H1 (cell line): ENCODE data around the gene PSD. TPM values are rescaled to one million over a fixed set of nuclear protein-coding genes. Genes with fewer than 3 reads are reported as not detected.
A peak's percentile ranks its signal among the peaks of the same experiment; 100 is the strongest.

Experiments
- CTCF ChIA-PET: fragments of 300-600 bp; sonication (Branson Sonifier 250); formaldehyde crosslinking; loops from one replicate; lab custom pipeline; 2021; ENCODE audit not compliant: partially characterized antibody; lab: Charles Lee
- POLR2A ChIA-PET: fragments of 300-600 bp; sonication (Branson Sonifier 250); formaldehyde crosslinking; loops from one replicate; lab custom pipeline; 2021; ENCODE audit warnings: inconsistent platforms; ENCODE audit not compliant: partially characterized antibody; lab: Charles Lee
- DNase-seq, 2 experiments: peaks; one replicate each; pipeline versions ENCODE4 v3.0.0 to v3.0.0-alpha.2; 2010 to 2022; ENCODE audit warnings: low spot score in 2 of 2, low read depth in 1 of 2, mixed read lengths in 1 of 2
- FAIRE-seq: peaks from 2 replicates; lab custom pipeline; 2011; peaks lifted over from hg19 to GRCh38; lab: Jason Lieb, UNC
- H2AFZ ChIP-seq: 2 replicates; pipeline ENCODE4 v1.8.1; 2012; ENCODE audit warnings: low read length, inconsistent platforms
- H2AK5ac ChIP-seq: 2 replicates; pipeline ENCODE4 v1.6.1; 2013; ENCODE audit warnings: low read depth, low read length
- H2BK120ac ChIP-seq: replicated peaks from 2 replicates; pipeline ENCODE3; 2013; ENCODE audit warnings: low read depth, low read length, inconsistent platforms
- H2BK12ac ChIP-seq: 2 replicates; pipeline ENCODE4 v1.6.1; 2013; ENCODE audit warnings: low read depth, low read length
- H2BK15ac ChIP-seq: 2 replicates; pipeline ENCODE4 v1.6.1; 2013; ENCODE audit warnings: low read length
- H2BK20ac ChIP-seq: 2 replicates; pipeline ENCODE4 v1.6.1; 2013; ENCODE audit warnings: low read length
- H2BK5ac ChIP-seq: 2 replicates; pipeline ENCODE4 v1.6.1; 2013; ENCODE audit warnings: low read depth, low read length
- H3K14ac ChIP-seq: 2 replicates; pipeline ENCODE4 v1.6.1; 2013; ENCODE audit warnings: inconsistent platforms; ENCODE audit not compliant: insufficient read length
- H3K18ac ChIP-seq: 2 replicates; pipeline ENCODE4 v1.6.1; 2013; ENCODE audit warnings: low read length; ENCODE audit errors: extremely low read depth
- H3K23ac ChIP-seq: 2 replicates; pipeline ENCODE4 v1.6.1; 2013; ENCODE audit warnings: inconsistent platforms; ENCODE audit not compliant: insufficient read length
- H3K23me2 ChIP-seq: 2 replicates; pipeline ENCODE4 v1.6.1; 2013; ENCODE audit warnings: low read depth, low read length
- H3K27ac ChIP-seq: 2 replicates; pipeline ENCODE4 v1.6.1; 2011; ENCODE audit warnings: low read depth, low read length, inconsistent platforms
- H3K27me3 ChIP-seq, 4 experiments: replicated peaks in 1 of 4; 1 replicate in 1 of 4; 2 replicates in 3 of 4; pipeline versions ENCODE4 v1.6.1 to v1.8.1; 2011 to 2013; ENCODE audit warnings: low read length in 3 of 4, mild to moderate bottlenecking in 3 of 4, inconsistent platforms in 2 of 4, mixed read lengths in 2 of 4, moderate library complexity in 1 of 4; ENCODE audit not compliant: control insufficient read depth in 3 of 4, insufficient read depth in 3 of 4; ENCODE audit errors: extremely low read depth in 1 of 4
- H3K36me3 ChIP-seq, 4 experiments: 2 replicates each; pipeline versions ENCODE4 v1.6.1 to v1.8.1; 2011 to 2013; ENCODE audit warnings: mild to moderate bottlenecking in 4 of 4, low read length in 3 of 4, moderate library complexity in 2 of 4, control low read depth in 1 of 4, inconsistent platforms in 1 of 4; ENCODE audit not compliant: insufficient read depth in 4 of 4, control insufficient read depth in 2 of 4
- H3K4ac ChIP-seq: replicated peaks from 2 replicates; pipeline ENCODE3; 2013; ENCODE audit warnings: low read length, low read depth, mixed read lengths, inconsistent platforms; ENCODE audit not compliant: insufficient read length
- H3K4me1 ChIP-seq, 4 experiments: replicated peaks in 1 of 4; 1 replicate in 1 of 4; 2 replicates in 3 of 4; pipeline versions ENCODE4 v1.6.1 to v1.8.1; 2011 to 2013; ENCODE audit warnings: low read length in 3 of 4, inconsistent platforms in 2 of 4, mixed read lengths in 1 of 4; ENCODE audit not compliant: insufficient read depth in 4 of 4, control insufficient read depth in 3 of 4
- H3K4me2 ChIP-seq, 2 experiments: 2 replicates each; pipeline versions ENCODE4 v1.6.1 to v1.8.1; 2011 to 2013; ENCODE audit warnings: low read depth in 2 of 2, low read length in 2 of 2, control low read depth in 1 of 2, inconsistent platforms in 1 of 2, mild to moderate bottlenecking in 1 of 2; ENCODE audit not compliant: insufficient read depth in 1 of 2
- H3K4me3 ChIP-seq, 4 experiments: fragments of 200-600, 300-600 bp in 1 of 4; sonication (generic), shearing (Covaris generic), sonication (Bioruptor Twin) in 1 of 4; 2 replicates each; pipeline versions ENCODE4 v1.5.1 to v1.8.1; 2011 to 2016; ENCODE audit warnings: low read length in 4 of 4, low read depth in 3 of 4, control low read depth in 2 of 4, inconsistent platforms in 2 of 4, mild to moderate bottlenecking in 2 of 4, mixed read lengths in 1 of 4, moderate library complexity in 1 of 4; ENCODE audit not compliant: insufficient read depth in 2 of 4; ENCODE audit errors: extremely low read depth in 1 of 4
- H3K56ac ChIP-seq: replicated peaks from 2 replicates; pipeline ENCODE3; 2013; ENCODE audit warnings: low read depth, mild to moderate bottlenecking, mixed read lengths, low read length, inconsistent platforms; ENCODE audit not compliant: insufficient read length
- H3K79me1 ChIP-seq: 2 replicates; pipeline ENCODE4 v1.6.1; 2013; ENCODE audit warnings: low read depth, low read length, control low read depth
- H3K79me2 ChIP-seq, 2 experiments: 2 replicates each; pipeline versions ENCODE4 v1.6.1 to v1.8.1; 2012 to 2013; ENCODE audit warnings: low read length in 2 of 2, mild to moderate bottlenecking in 2 of 2, inconsistent platforms in 1 of 2; ENCODE audit not compliant: insufficient read depth in 2 of 2, control insufficient read depth in 1 of 2
- H3K9ac ChIP-seq, 4 experiments: replicated peaks in 1 of 4; 1 replicate in 1 of 4; 2 replicates in 3 of 4; pipeline versions ENCODE4 v1.6.1 to v1.8.1; 2011 to 2013; ENCODE audit warnings: low read depth in 3 of 4, low read length in 3 of 4, control low read depth in 2 of 4, mild to moderate bottlenecking in 2 of 4, moderate library complexity in 2 of 4, inconsistent platforms in 1 of 4; ENCODE audit errors: extremely low read depth in 1 of 4
- H3K9me3 ChIP-seq, 2 experiments: 2 replicates each; pipeline versions ENCODE4 v1.6.1 to v1.8.1; 2012 to 2013; ENCODE audit warnings: mild to moderate bottlenecking in 2 of 2, moderate library complexity in 2 of 2, control low read depth in 1 of 2, inconsistent platforms in 1 of 2, low read depth in 1 of 2, low read length in 1 of 2, mixed read lengths in 1 of 2; ENCODE audit not compliant: insufficient read depth in 2 of 2
- H4K20me1 ChIP-seq, 2 experiments: replicated peaks in 1 of 2; 2 replicates each; pipeline versions ENCODE3 to v1.8.1; 2011 to 2013; ENCODE audit warnings: inconsistent platforms in 2 of 2, low read length in 2 of 2, mild to moderate bottlenecking in 1 of 2; ENCODE audit not compliant: insufficient read depth in 2 of 2, control insufficient read depth in 1 of 2
- H4K5ac ChIP-seq: 2 replicates; pipeline ENCODE4 v1.6.1; 2013; ENCODE audit warnings: low read length, low read depth, mixed read lengths, inconsistent platforms; ENCODE audit not compliant: insufficient read length
- H4K8ac ChIP-seq: 2 replicates; pipeline ENCODE4 v1.8.0; 2013; ENCODE audit warnings: mild to moderate bottlenecking, moderate library complexity, low read length, inconsistent platforms; ENCODE audit not compliant: insufficient read depth; ENCODE audit errors: extremely low read depth
- H4K91ac ChIP-seq: replicated peaks from 2 replicates; pipeline ENCODE3; 2013; ENCODE audit warnings: low read length, mixed read lengths, inconsistent platforms; ENCODE audit not compliant: insufficient read length
- ASH2L ChIP-seq: fragments of 200-600, 300-600 bp; sonication (generic); IDR thresholded peaks from one replicate; pipeline ENCODE4 v1.7.1; 2017; ENCODE audit warnings: low read length
- KDM4A ChIP-seq: IDR thresholded peaks from one replicate; pipeline ENCODE4 v1.7.1; 2012; ENCODE audit warnings: low read depth, mild to moderate bottlenecking, moderate library complexity, low read length, inconsistent platforms; ENCODE audit not compliant: severe bottlenecking
- PHF8 ChIP-seq: fragments of 200-600 bp; sonication (generic); conservative IDR thresholded peaks from 2 replicates; pipeline ENCODE4 v1.7.1; 2012; ENCODE audit warnings: low read depth, mild to moderate bottlenecking, inconsistent platforms, low read length, moderate library complexity
- RAD21 ChIP-seq, 2 experiments: IDR thresholded peaks in 1 of 2; conservative IDR thresholded peaks in 1 of 2; 2 replicates each; pipeline ENCODE4 v1.6.1; 2011; ENCODE audit warnings: low read depth in 2 of 2, low read length in 2 of 2, improper control_type of control experiment in 1 of 2, inconsistent platforms in 1 of 2, mild to moderate bottlenecking in 1 of 2, moderate library complexity in 1 of 2
- WGBS, 2 experiments: shearing (Covaris generic) in 1 of 2; methylation state at CpG; one replicate each; pipeline versions ENCODE4 v1.1.6 to v1.1.7; 2013 to 2015; ENCODE audit warnings: low lambda C conversion rate in 2 of 2, mixed read lengths in 2 of 2, inconsistent platforms in 1 of 2, low coverage in 1 of 2, missing lambda C conversion rate in 1 of 2; ENCODE audit not compliant: insufficient replicate concordance in 2 of 2, insufficient coverage in 1 of 2, insufficient read length in 1 of 2; ENCODE audit errors: extremely low coverage in 1 of 2, missing lambda C conversion rate in 1 of 2; 5-methylcytosine and 5-hydroxymethylcytosine counted together
- polyA plus RNA-seq, 7 experiments: library from polyadenylated mRNA; depleted of rRNA in 3 of 7; stranded (reverse) in 5 of 7; unstranded in 2 of 7; fragments of >200 nt in 5 of 7; fragments of 200-250 nt in 2 of 7; gene quantifications; 1 replicate in 5 of 7; 2 replicates in 1 of 7; 4 replicates in 1 of 7; pipeline versions ENCODE4 v1.2.1 to v1.2.3, GENCODE V29; 2011 to 2013; ENCODE audit warnings: missing spikeins in 2 of 7, mixed read lengths in 2 of 7
- total RNA-seq: library from RNA; stranded (reverse); fragmentation: NEBNext Ultra II Directional; extraction: Animal tissue kit (Norgen Biotek cat#: 25700); gene quantifications from 2 replicates; pipeline ENCODE4 v1.2.1, GENCODE V29; 2021

The PSD gene
- total and polyA plus RNA-seq, 2 of the 8 experiments (the other 6 are each of a cell fraction or from before 2014, with no cell fraction given) = 5.4 to 6.0 TPM

- Histone ChIP-seq H3K79me2 (no peaks in the 10 kb centered on the region), H4K5ac (no peak overlapping the region), H3K36me3 (0 out of 8 replicates have a peak, but pooled peaks cover 0 to 3% (median 0%) of the 10 kb centered on the region in 4 experiments), H2BK5ac (peak overlapping the region; percentile 88; the same call in 1 of the 2 replicates), H3K79me1 (no peaks in the 10 kb centered on the region), H3K27me3 (no peaks in the 10 kb centered on the region), H3K23ac (no peak overlapping the region), H3K56ac (peak overlapping the region; percentile 51), H4K20me1 (peaks cover 5 to 9% of the 10 kb centered on the region in 2 experiments), H3K23me2 (peaks cover 32% of the 10 kb centered on the region), H3K4ac (no peak overlapping the region), H2BK15ac (no peak overlapping the region), H3K27ac (no peak overlapping the region), H2BK120ac (no peak overlapping the region), H2AFZ (no peak overlapping the region), H3K14ac (no peak overlapping the region), H3K4me3 (peak overlapping the region; percentile 74 to 92 (median 80)), H3K4me2 (peak overlapping the region; percentile 88 to 100), H3K9me3 (no peaks in the 10 kb centered on the region), H3K18ac (no peak overlapping the region; the same call in 1 of the 2 replicates), H4K91ac (no peak overlapping the region), H3K4me1 (peaks cover 0 to 23% (median 10%) of the 10 kb centered on the region in 4 experiments; a peak in 5 of 7 replicates), H2BK20ac (no peak overlapping the region), H4K8ac (peak overlapping the region; percentile 87), H3K9ac (peak overlapping the region in 2 of 4 experiments; percentile 78 to 80; a peak in 4 of 7 replicates), H2BK12ac (no peak overlapping the region), H2AK5ac (no peak overlapping the region)
- POLR2A ChIA-PET = interaction anchor here (0.6 to 7.9 kb wide), 17 partner anchors 9 to 306 kb away, joined by 3 to 56 read pairs (median 5); partner anchors contain the start of genes C10orf95, CUEDC2 and NFKB2
- FAIRE-seq (no peak), DNase-seq (peak in 1 of 2 experiments; percentile 89)
- TF ChIP-seq RAD21 (IDR thresholded peaks at IDR 0.05 in 1 of 2, conservative IDR thresholded peaks at IDR 0.05 in 1 of 2; ENCODE audit: low read depth in 2 of 2, low read length in 2 of 2) = no peak
- TF ChIP-seq KDM4A = peak; percentile 67
- TF ChIP-seq ASH2L = peak; percentile 4
- TF ChIP-seq PHF8 = 0 out of 2 replicates have a peak, but pooled peaks have one; percentile 11
- CTCF ChIA-PET = interaction anchor here (0.7 to 9.5 kb wide), 19 partner anchors 10 to 190 kb away, joined by 3 to 78 read pairs (median 14); partner anchors contain the start of genes C10orf95 and CUEDC2
- WGBS, 2 experiments = 0% methylated on average over 10 of the region's 14 CpGs; no CpG with 5 or more reads in 1 of the 2 experiments
Observed at GRCh38 chr10:102421507-102421756, 2.8 kb upstream of the PSD start.
